Measurements from ENCODE around the gene FAM13B.

Gene FAM13B

GRCh38 chr5:137890845-137891244 lies 142.0 kb downstream of the FAM13B start:
- no peak for DNase-seq

DNA sequence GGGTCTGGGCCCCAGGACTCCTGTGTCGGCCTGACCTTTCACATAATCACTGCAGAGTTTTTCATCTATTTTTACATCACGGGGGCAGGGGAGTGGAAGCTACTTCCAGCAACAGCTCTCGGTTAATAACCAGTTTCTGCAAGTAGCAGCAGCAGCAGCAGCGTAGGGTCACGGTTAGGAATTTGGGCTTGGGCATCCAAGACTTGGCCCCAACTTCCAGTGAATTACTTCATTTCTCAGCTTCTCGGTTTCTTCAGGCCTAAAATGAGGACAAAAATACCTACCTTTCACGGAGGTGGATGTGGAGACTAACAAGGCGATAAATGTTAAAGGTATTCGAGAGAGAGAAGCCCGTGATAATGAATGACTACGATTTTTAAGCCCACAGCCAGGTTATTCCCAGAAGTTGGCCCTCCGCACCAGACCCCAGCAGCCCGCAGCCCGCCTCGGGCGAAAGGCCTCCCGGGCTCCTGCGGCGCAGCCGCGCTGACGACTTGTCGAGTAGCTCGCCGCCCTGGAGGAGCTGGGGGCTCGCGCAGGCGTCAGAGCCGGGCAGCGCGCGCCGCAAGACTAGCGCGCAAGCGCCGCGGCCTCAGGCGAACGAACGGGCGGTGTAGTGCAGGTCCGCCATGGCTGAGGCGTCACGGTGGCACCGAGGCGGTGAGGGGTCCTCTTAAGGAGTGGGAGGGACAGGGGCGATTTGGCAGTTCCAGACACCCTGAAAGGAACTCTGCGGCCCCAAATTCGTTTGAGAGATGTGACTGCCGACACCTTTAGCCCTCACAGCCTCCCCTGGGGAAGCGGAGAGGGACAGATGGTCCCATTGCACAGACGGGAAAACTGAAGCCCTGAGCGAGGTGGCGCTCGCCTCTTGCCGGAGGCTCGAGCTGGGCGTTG lies 143.8 kb downstream of the FAM13B start, which contains the start of gene PKD2L2:
TSS of gene PKD2L2 (plus strand) at position 595 of the 897 bp plus-strand sequence. CDS start at position 630, 35 bp downstream.
- peak; percentile 67 for DNase-seq

- DNase-seq: no peak
These were observed 144.4 kb downstream of the FAM13B start for GRCh38 chr5:137888466-137888862.
